Measurements from ENCODE around the gene RNF144A.
"Not testable (repeated sequence)": the region's sequence is repeated elsewhere in the genome, so short reads cannot be mapped to it uniquely, and the experiment has no call there.

RNF144A gene

GRCh38 chr2:6977113-6977741, 60.0 kb downstream of the RNF144A start:
- DNase-seq: peak; percentile 16

DNA sequence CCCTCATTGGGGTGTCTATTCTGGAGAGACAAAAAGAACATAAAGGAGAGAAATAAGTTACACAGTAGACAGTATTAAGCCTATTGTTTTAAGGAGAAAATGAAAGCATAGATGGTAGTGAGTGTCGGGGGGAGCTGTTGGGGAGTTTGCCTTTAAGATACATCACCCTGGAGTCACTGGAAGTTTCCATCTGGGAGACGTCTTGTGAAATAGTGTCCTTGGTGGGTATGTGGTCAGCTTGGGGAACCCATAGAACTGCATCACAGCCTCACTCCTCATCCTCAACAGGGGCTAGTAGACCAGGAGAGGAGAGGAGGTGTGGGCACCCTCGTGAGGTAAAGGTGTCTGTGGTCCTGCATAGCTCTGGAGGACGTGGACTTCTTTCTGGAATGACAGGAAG, 60.6 kb downstream of the RNF144A start:
- no peak for DNase-seq

DNA sequence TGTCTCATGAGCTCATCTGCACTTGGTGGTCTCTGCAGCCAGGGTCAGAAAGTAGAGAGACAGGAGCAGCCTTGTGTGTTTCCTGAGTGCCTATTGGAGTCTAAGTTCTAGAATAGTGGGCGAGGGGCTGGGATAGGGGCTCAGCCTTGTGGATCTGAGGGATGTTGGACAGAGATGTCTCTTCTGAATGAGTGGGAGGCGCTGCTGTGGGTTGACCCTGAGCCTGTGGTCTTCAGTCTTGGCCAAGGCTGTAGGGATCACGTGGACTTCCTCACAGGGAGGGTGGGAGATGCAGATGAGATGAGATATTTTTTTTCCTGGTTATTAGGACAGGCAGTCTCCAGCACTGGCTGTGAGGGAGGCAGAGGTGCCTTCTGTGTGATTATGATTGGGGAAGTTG, 61.8 kb downstream of the RNF144A start:
- no peak for DNase-seq

GRCh38 chr2:6982449-6982848, 65.2 kb downstream of the RNF144A start:
- DNase-seq: no peak

DNA sequence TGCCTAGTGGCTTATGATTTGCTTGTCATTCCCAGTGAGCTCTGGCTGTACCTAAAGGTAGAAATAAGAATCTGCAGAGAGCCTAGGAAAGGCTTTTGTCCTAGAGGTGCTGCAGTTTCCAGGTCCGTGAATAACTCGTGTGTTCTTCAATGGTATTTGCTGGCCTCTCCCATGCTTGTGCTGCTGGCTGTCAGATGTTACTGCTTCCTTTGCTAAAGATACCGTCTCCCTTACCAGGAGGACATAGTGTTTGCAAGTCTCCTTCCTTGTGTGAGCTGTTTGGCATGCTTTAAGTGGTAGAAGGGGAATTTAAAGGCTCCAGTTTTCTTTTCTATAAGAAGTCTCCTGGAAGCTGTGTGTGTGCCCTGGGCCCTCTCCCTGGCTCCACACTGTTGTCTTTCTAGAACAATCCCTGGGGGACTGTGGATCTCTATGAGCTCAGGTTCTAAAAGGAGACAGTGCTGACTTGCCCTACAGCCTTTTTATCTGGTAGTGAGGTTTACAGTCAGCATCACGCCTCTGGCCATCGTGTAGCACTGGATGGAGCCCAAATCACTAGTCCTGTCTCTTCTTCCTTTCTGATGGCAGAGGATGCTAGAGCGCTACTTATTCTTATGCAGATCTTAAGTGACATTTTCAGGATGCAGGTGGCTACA, 65.8 kb downstream of the RNF144A start:
- DNase-seq: no peak

DNA sequence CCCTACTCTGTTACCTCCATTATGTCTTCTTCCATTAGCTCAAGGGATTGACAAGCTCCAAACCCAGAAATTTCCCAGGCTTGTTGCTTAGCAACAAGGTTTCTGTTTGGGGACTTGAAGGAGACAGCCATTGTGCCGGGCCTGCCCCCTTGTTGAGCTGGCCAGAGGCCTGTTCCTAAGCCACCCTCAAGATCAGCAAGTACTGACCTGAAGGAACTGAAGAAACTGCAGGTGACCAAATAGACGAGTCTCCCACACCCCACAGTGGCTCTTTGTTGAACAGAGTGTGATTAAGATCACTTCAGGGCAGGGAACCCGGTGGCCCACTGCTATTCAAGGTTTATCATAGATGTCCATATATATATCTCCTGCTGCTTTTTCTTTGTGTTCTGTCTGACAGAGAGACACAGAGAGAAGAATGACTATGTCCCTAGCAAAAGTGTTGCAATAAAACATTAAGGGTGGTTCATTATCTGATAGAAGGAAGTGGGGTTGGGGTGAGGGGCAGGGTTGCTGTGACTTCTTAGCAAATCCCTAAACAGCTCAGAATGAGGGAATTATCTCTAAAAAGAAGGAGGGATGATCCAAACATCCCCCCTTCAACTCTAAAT, 69.2 kb downstream of the RNF144A start:
- DNase-seq: no peak

GRCh38 chr2:6986912-6987361, 69.7 kb downstream of the RNF144A start:
- DNase-seq: no peak

DNA sequence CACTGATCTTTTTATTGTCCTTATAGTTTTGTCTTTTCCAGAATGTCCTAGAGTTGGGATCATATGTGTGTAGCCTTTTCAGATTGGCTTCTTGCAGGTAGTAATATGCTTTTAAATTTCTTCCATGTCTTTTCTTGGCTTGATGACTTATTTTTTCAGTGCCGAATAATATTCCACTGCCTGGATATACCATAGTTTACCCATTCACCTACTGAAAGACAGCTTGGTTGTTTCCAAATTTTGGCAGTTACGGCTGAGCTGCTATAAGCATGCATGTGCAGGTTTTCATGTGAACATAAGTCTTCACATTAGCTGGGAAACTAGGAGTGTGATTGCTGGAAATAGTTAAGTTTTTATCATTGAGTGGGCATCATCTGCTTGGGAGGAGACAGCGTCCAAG, 73.7 kb downstream of the RNF144A start:
- DNase-seq: no peak

DNA sequence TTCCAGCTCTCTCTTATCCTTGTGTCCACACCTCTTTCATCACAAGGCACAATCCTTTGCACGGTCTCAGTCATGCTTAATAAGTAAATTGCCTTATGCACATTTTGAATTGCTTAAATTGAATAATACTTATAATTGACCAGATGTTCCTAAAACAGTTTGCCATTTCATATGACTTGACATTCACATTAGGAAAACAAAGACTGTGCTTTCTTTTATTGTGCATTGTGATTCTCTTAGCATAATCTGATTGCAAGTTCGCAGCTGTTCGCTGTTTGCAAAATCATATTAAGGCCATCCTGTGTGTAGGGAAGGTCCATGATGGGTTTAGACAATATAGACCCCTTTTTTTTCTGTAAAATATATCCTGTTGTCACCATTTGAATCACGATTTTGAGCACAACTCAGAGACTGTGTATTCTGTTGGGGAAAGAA, 75.6 kb downstream of the RNF144A start:
- DNase-seq: no peak

- DNase-seq: no peak
Measured at GRCh38 chr2:6993229-6993640, 76.0 kb downstream of the RNF144A start.

DNA sequence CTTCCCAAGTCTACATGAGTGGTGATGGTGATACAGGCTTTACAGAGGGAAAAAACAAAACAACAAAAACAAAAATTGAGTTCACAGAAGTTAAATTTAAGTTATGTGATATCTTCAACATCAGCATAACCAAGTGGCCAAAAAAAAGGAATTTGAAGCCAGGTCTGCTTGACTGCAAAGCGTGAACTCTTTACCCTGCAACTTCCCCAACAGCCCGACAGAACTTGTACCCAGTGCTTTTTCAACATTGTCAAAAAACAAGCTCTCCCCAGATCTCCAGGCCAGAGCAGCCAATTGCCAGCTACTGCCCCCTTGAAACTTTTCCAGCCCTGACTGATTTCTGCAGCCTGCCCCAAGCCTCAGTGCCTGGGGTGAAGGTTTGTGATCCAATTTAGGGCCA, 76.7 kb downstream of the RNF144A start:
- no peak for DNase-seq

- DNase-seq: no peak
Measured at GRCh38 chr2:6994536-6995128, 77.4 kb downstream of the RNF144A start.

GRCh38 chr2:6995391-6996097, 78.3 kb downstream of the RNF144A start:
- DNase-seq: no peak

- no peak for DNase-seq
Measured at GRCh38 chr2:6999211-6999877, 82.1 kb downstream of the RNF144A start.

DNA sequence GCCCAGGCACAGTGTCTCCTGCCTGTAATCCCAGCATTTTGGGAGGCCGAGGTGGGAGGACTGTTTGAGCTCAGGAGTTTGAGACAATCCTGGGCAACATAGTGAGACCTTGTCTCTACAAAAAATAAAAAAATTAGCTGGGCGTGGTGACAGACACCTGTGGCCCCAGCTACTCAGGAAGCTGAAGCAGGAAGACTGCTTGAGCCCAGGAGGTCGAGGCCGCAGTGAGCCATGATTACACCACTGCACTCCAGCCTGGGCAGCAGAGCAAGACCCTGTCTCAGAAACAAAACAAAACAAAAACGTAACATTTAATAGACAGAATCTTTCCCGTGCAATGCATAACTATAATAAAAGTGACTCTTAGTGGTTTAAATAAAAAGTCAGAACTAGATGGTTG, 84.2 kb downstream of the RNF144A start:
- not testable (repeated sequence) for DNase-seq

GRCh38 chr2:7003895-7004294, 86.7 kb downstream of the RNF144A start:
- DNase-seq: no peak

- DNase-seq: no peak
Measured at GRCh38 chr2:7004636-7005035, 87.4 kb downstream of the RNF144A start.

- no peak for DNase-seq
Measured at GRCh38 chr2:7007488-7007845, 90.3 kb downstream of the RNF144A start.

DNA sequence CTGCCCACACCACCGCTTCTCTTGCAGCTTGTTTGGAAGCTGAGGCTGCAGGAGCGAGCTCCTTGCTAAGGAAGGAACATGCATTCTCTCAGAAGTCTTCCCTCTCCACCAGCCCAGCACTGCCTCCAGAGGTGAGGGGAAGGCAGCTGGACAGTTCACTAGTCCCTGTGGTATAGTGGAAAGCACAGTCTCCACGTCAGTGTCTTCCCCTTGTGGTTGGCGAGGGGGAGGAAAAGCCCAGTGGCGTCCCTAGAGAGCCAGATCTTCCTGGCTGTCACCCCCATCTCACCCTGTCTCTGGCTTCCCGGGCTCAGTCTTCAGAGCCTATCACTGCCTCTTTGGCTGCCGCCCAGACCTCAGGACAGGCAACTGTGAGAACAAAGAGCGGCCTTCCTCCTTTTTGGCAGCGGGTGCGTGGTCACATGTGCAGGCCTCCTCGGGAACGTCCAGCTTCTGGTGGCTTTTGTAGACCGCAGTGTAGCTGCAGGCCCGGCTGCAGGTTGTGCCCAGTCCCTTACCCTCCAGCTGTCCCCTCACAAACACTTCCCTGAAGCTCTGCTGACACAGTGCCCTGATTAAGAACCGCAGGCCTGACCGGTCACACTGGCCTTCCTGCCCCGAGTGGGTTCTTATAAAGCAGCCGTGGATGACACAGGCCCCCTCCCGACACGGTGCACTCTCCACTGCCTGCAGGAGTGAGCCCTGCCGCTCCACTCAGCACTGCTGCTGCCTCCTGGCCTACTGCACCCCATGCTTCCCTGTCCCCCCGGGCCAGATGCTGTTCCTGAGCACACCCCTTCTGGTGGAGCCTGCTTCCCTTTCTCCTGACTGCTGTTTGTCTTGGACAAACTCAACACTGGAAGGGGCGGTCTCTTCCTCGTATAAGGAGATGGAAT, 90.9 kb downstream of the RNF144A start:
- DNase-seq: no peak

GRCh38 chr2:7009207-7009911, 92.1 kb downstream of the RNF144A start:
- no peak for DNase-seq

Measured in NCI-H1092 (cell line).